K562 (cell line): ENCODE measurements around the gene VPS26A. TPM values are rescaled to one million over a fixed set of nuclear protein-coding genes. Genes with fewer than 3 reads are reported as not detected.

Experiments used
- BCLAF1 ChIP-seq, 2 experiments: fragments of 450-650 bp in 1 of 2; IDR thresholded peaks; 2 replicates each; pipeline ENCODE4 v1.6.1; 2011 to 2017; ENCODE audit warnings: low read depth in 2 of 2, antibody characterized with exemption in 1 of 2, borderline replicate concordance in 1 of 2, low read length in 1 of 2, mild to moderate bottlenecking in 1 of 2, mixed read lengths in 1 of 2; ENCODE audit not compliant: control insufficient read depth in 1 of 2
- CSDE1 ChIP-seq, 2 experiments: fragments of 450-650 bp; IDR thresholded peaks; 2 replicates each; pipeline ENCODE4 v1.6.1; 2016; ENCODE audit warnings: mild to moderate bottlenecking in 1 of 2
- FOS ChIP-seq: IDR thresholded peaks from 3 replicates; pipeline ENCODE4 v1.6.1; 2011; ENCODE audit not compliant: insufficient read length; ENCODE audit errors: extremely low read depth
- GTF2A2 ChIP-seq: IDR thresholded peaks from 2 replicates; pipeline ENCODE4 v1.6.1; 2016; ENCODE audit warnings: mild to moderate bottlenecking, missing genetic modification characterization, missing compliant biosample characterization
- GTF2F1 ChIP-seq: IDR thresholded peaks from 2 replicates; pipeline ENCODE4 v1.6.1; 2011; ENCODE audit warnings: low read depth, low read length, improper control_type of control experiment
- MCM3 ChIP-seq: fragments of 450-650 bp; IDR thresholded peaks from 2 replicates; pipeline ENCODE4 v1.6.1; 2016
- MIER1 ChIP-seq: fragments of 450-650 bp; IDR thresholded peaks from 2 replicates; pipeline ENCODE4 v1.6.1; 2016; ENCODE audit warnings: antibody characterized with exemption, mild to moderate bottlenecking, low read depth
- MXI1 ChIP-seq: IDR thresholded peaks from 2 replicates; pipeline ENCODE4 v1.6.1; 2011; ENCODE audit warnings: low read depth, mild to moderate bottlenecking, improper control_type of control experiment, low read length
- PHF21A ChIP-seq: fragments of 450-650 bp; IDR thresholded peaks from 2 replicates; pipeline ENCODE4 v1.6.1; 2017; ENCODE audit warnings: low read depth, borderline replicate concordance
- SNAPC5 ChIP-seq: fragments of 250-450 bp; sonication (Bioruptor Pico); IDR thresholded peaks from 2 replicates; pipeline ENCODE4 v1.8.0; 2021; ENCODE audit warnings: moderate library complexity, mild to moderate bottlenecking, inconsistent platforms
- YY1 ChIP-seq, 3 experiments: IDR thresholded peaks; 2 replicates each; pipeline ENCODE4 v1.6.1; 2011; ENCODE audit warnings: low read length in 2 of 3, mild to moderate bottlenecking in 2 of 3, moderate library complexity in 2 of 3, borderline replicate concordance in 1 of 3, control low read depth in 1 of 3, low read depth in 1 of 3; ENCODE audit not compliant: insufficient read depth in 3 of 3, insufficient replicate concordance in 2 of 3, control insufficient read depth in 1 of 3, insufficient read length in 1 of 3; ENCODE audit errors: extremely low read depth in 1 of 3
- ZNF830 ChIP-seq: fragments of 250-450 bp; sonication (Bioruptor Pico); IDR thresholded peaks from 2 replicates; pipeline ENCODE4 v1.5.0; 2021; ENCODE audit warnings: mild to moderate bottlenecking
- polyA plus RNA-seq, 8 experiments: library from polyadenylated mRNA; depleted of rRNA in 4 of 8; stranded (reverse) in 5 of 8; unstranded in 3 of 8; fragments of >200 nt; fragmentation: Nextera tagmentation in 2 of 8; fragmentation: Illumina TruSeq in 1 of 8; extraction: Ambion mirVana in 2 of 8; extraction: Trizol in 1 of 8; gene quantifications; 2 replicates each; pipeline versions ENCODE4 v1.2.1 to v1.2.3, GENCODE V29; 2011 to 2014; ENCODE audit warnings: inconsistent platforms in 1 of 8, missing spikeins in 1 of 8
- total RNA-seq, 7 experiments: library from RNA; depleted of rRNA in 6 of 7; stranded (reverse); fragments of >200 nt in 6 of 7; fragmentation: Illumina TruSeq in 2 of 7; extraction: Trizol in 2 of 7; gene quantifications; 2 replicates each; pipeline versions ENCODE4 v1.2.1 to v1.2.3, GENCODE V29; 2011 to 2021; ENCODE audit warnings: low replicate concordance in 1 of 7

The VPS26A gene
- total and polyA plus RNA-seq, 9 of the 15 experiments (the other 6 are each of a cell fraction or from before 2014, with no cell fraction given), result 47.1 to 137 (median 69.3) TPM

- peak in 2 of 3 experiments; percentile 37 to 52 for TF ChIP-seq YY1 (IDR thresholded peaks at IDR 0.05; ENCODE audit: borderline replicate concordance in 1 of 3, control insufficient read depth in 1 of 3, extremely low read depth in 1 of 3, insufficient read depth in 3 of 3, insufficient read length in 1 of 3, insufficient replicate concordance in 2 of 3, low read depth in 1 of 3, low read length in 2 of 3)
- TF ChIP-seq CSDE1 (IDR thresholded peaks at IDR 0.05), result peak in 1 of 2 experiments; percentile 75; a peak in 2 of 4 replicates
- peak; percentile 91 for TF ChIP-seq GTF2F1
- TF ChIP-seq SNAPC5 (CRISPR knock-in tag), result no peak
- no peak for TF ChIP-seq MCM3
- TF ChIP-seq GTF2A2 (tag), result no peak
- 0 out of 4 replicates have a peak, but pooled peaks of 1 of the 2 experiments have one; percentile 74 for TF ChIP-seq BCLAF1 (IDR thresholded peaks at IDR 0.05; ENCODE audit: borderline replicate concordance in 1 of 2, control insufficient read depth in 1 of 2, low read depth in 2 of 2, low read length in 1 of 2)
- no peak for TF ChIP-seq MIER1
- TF ChIP-seq ZNF830, result no peak
- 0 out of 2 replicates have a peak, but pooled peaks have one; percentile 29 for TF ChIP-seq PHF21A
- no peak for TF ChIP-seq FOS
- peak; percentile 97 for TF ChIP-seq MXI1
Observed at GRCh38 chr10:69179743-69180524, 56.0 kb downstream of the VPS26A start, which contains the start of gene SUPV3L1 (continued).
